Measurements from ENCODE around the gene BLVRA. TPM values are rescaled to one million over a fixed set of nuclear protein-coding genes. Genes with fewer than 3 reads are reported as not detected.

Gene BLVRA
- polyA plus RNA-seq, 2 of the 4 experiments (the other 2 are of a cell fraction): 68.5 to 85.4 TPM

DNA sequence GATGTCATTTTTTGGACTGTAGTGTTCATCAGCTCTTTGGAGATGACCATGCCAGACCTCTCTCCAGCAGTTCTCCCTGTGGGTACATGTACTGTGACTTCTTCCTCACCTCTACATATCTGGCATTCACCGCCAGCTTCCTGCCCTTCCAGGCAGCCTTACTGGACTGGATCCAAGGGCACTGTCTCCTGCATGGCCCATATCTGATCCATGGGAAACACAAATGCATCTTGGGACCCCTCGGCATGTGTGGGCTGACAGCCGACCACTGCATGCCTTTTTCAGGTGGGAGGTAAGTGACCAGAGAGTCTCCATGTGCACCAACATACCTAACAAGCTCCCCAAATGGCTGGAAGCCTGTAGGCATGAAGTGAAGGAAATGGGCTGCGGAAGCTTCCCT is 3.9 kb upstream of the BLVRA start:
- FAIRE-seq (no peak), DNase-seq (ENCODE audit: low read depth in 1 of 2, low spot score in 1 of 2) (no peak), ATAC-seq (no peak)
- ChIA-PET CTCF (interaction anchor here (0.6 to 1.3 kb wide), 4 partner anchors 9 to 172 kb away, joined by 3 read pairs; partner anchors contain the start of gene STK17A), POLR2A (no interaction called here)
- no peak overlapping the region for H3K27ac ChIP-seq
- H3K4me1 ChIP-seq: peaks cover 18% of the 10 kb centered on the region; the same call in 2 of the 3 replicates
- H3K4me2 ChIP-seq: no peak overlapping the region
- H3K4me3 ChIP-seq: no peak overlapping the region
- no peaks in the 10 kb centered on the region for H3K9me3 ChIP-seq
- TF ChIP-seq POLR2A (IDR thresholded peaks at IDR 0.05; ENCODE audit: low read length) (no peak), KDM1A (IDR thresholded peaks at IDR 0.05; ENCODE audit: low read depth) (no peak), ESRRA (IDR thresholded peaks at IDR 0.05; ENCODE audit: borderline replicate concordance, low read length) (no peak), HEYL (CRISPR knock-in tag; IDR thresholded peaks at IDR 0.05) (no peak), CEBPB (IDR thresholded peaks at IDR 0.05) (no peak), RNF2 (IDR thresholded peaks at IDR 0.05; ENCODE audit: borderline replicate concordance, low read depth) (no peak), FOSB (CRISPR knock-in tag; IDR thresholded peaks at IDR 0.05) (no peak), TP53 (CRISPR knock-in tag; IDR thresholded peaks at IDR 0.05) (no peak)
- TF ChIP-seq, protein P1, sequence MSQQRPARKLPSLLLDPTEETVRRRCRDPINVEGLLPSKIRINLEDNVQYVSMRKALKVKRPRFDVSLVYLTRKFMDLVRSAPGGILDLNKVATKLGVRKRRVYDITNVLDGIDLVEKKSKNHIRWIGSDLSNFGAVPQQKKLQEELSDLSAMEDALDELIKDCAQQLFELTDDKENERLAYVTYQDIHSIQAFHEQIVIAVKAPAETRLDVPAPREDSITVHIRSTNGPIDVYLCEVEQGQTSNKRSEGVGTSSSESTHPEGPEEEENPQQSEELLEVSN (IDR thresholded peaks at IDR 0.05; ENCODE audit: borderline replicate concordance, low read depth): no peak
- TF ChIP-seq, protein P2, sequence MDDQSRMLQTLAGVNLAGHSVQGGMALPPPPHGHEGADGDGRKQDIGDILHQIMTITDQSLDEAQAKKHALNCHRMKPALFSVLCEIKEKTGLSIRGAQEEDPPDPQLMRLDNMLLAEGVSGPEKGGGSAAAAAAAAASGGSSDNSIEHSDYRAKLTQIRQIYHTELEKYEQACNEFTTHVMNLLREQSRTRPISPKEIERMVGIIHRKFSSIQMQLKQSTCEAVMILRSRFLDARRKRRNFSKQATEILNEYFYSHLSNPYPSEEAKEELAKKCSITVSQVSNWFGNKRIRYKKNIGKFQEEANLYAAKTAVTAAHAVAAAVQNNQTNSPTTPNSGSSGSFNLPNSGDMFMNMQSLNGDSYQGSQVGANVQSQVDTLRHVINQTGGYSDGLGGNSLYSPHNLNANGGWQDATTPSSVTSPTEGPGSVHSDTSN (IDR thresholded peaks at IDR 0.05): no peak
- TF ChIP-seq, protein P3, sequence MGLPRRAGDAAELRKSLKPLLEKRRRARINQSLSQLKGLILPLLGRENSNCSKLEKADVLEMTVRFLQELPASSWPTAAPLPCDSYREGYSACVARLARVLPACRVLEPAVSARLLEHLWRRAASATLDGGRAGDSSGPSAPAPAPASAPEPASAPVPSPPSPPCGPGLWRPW (IDR thresholded peaks at IDR 0.05): no peak
- WGBS (ENCODE audit: missing lambda C conversion rate): 83% methylated on average over 4 of the region's 4 CpGs

DNA sequence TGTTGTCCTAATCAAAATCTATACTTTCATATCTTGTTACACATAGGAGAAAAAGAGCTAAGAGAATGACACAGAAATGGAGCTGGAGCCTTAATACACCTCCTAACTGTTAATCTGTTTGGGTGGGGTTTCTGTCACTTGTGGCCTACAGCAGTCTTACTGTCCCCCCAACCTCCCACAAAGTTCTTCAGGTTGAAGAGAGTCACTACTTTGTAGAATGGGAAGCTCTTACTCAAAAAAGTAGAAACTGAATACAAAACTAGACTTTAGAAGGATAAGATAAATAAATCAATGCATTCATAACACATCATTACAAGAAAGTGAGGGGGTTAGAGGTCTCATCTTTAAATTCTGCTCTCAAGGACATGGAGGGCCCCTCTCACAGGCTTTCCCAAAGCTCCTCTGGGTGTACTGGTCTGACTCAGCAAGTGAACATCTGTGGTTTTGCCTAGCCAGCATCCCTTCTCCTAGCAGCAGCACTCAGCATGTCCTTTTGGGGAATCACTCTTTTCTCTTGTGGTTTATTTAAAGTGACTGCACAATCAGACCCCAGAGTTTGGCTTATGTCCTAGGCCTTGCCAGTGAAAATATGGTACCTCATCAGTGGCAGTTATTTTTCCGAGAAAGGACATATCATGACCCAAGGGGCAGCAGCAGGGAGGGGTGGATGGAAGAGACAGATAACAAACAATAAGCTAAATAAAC is 2.0 kb upstream of the BLVRA start:
- Histone ChIP-seq H3K4me3 (no peak overlapping the region), H3K27ac (no peak overlapping the region), H3K9me3 (no peaks in the 10 kb centered on the region), H3K4me2 (no peak overlapping the region), H3K4me1 (peaks cover 27% of the 10 kb centered on the region; the same call in 2 of the 3 replicates)
- no peak for ATAC-seq
- FAIRE-seq: no peak
- DNase-seq (ENCODE audit: low read depth in 1 of 2, low spot score in 1 of 2): no peak
- CTCF ChIA-PET: interaction anchor here (1.4 to 2.2 kb wide), 3 partner anchors 22 to 174 kb away, joined by 3 to 12 read pairs (median 5); partner anchors contain the start of gene STK17A
- POLR2A ChIA-PET: no interaction called here
- TF ChIP-seq, protein P4, sequence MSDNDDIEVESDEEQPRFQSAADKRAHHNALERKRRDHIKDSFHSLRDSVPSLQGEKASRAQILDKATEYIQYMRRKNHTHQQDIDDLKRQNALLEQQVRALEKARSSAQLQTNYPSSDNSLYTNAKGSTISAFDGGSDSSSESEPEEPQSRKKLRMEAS (IDR thresholded peaks at IDR 0.05): no peak
- TF ChIP-seq FOSB (CRISPR knock-in tag; IDR thresholded peaks at IDR 0.05) (no peak), HDAC2 (IDR thresholded peaks at IDR 0.05) (no peak), CBX8 (IDR thresholded peaks at IDR 0.05) (no peak), HEYL (CRISPR knock-in tag; IDR thresholded peaks at IDR 0.05) (no peak), SREBF2 (IDR thresholded peaks at IDR 0.05) (no peak), JUN (IDR thresholded peaks at IDR 0.05) (no peak), NFE2L2 (conservative IDR thresholded peaks at IDR 0.05; ENCODE audit: low read length) (no peak), RCOR1 (IDR thresholded peaks at IDR 0.05; ENCODE audit: low read depth, low read length) (no peak), POLR2AphosphoS2 (conservative IDR thresholded peaks at IDR 0.05; ENCODE audit: low read length) (no peak), CEBPB (IDR thresholded peaks at IDR 0.05) (no peak), KDM5A (IDR thresholded peaks at IDR 0.05) (no peak), EHF (CRISPR knock-in tag; IDR thresholded peaks at IDR 0.05) (no peak)
- TF ChIP-seq, protein P5, sequence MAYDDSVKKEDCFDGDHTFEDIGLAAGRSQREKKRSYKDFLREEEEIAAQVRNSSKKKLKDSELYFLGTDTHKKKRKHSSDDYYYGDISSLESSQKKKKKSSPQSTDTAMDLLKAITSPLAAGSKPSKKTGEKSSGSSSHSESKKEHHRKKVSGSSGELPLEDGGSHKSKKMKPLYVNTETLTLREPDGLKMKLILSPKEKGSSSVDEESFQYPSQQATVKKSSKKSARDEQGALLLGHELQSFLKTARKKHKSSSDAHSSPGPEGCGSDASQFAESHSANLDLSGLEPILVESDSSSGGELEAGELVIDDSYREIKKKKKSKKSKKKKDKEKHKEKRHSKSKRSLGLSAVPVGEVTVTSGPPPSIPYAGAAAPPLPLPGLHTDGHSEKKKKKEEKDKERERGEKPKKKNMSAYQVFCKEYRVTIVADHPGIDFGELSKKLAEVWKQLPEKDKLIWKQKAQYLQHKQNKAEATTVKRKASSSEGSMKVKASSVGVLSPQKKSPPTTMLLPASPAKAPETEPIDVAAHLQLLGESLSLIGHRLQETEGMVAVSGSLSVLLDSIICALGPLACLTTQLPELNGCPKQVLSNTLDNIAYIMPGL (CRISPR knock-in tag; IDR thresholded peaks at IDR 0.05; ENCODE audit: borderline replicate concordance): no peak
- WGBS (ENCODE audit: missing lambda C conversion rate): 88% methylated on average over 1 of the region's 1 CpG
